HG02623 (cell line): Measurements from ENCODE around the gene CEP57L1.
A peak's percentile ranks its signal among the peaks of the same experiment; 100 is the strongest.
"Not testable (repeated sequence)": the region's sequence is repeated elsewhere in the genome, so short reads cannot be mapped to it uniquely, and the experiment has no call there.

Source experiments
- ATAC-seq: cut with Tn5 transposase; IDR thresholded peaks from one replicate; pipeline ENCODE4 v1.9.1; 2021; ENCODE audit warnings: moderate library complexity; ENCODE audit not compliant: unreplicated experiment

Gene CEP57L1

GRCh38 chr6:109073344-109074132, 21.8 kb upstream of the CEP57L1 start:
- no peak for ATAC-seq

- ATAC-seq: no peak
These were observed 21.2 kb upstream of the CEP57L1 start for GRCh38 chr6:109074133-109074415.

GRCh38 chr6:109075934-109076333, 19.4 kb upstream of the CEP57L1 start:
- ATAC-seq: no peak

GRCh38 chr6:109076377-109076776, 18.9 kb upstream of the CEP57L1 start:
- no peak for ATAC-seq

- ATAC-seq: no peak
These were observed 15.3 kb upstream of the CEP57L1 start for GRCh38 chr6:109079981-109080380.

- ATAC-seq: no peak
These were observed 14.3 kb upstream of the CEP57L1 start for GRCh38 chr6:109081026-109081425.

- no peak for ATAC-seq
These were observed 13.7 kb upstream of the CEP57L1 start for GRCh38 chr6:109081516-109082187.

GRCh38 chr6:109082188-109082577, 13.1 kb upstream of the CEP57L1 start:
- ATAC-seq: no peak

- no peak for ATAC-seq
These were observed 11.7 kb upstream of the CEP57L1 start for GRCh38 chr6:109083657-109084056.

- ATAC-seq: not testable (repeated sequence)
These were observed 11.2 kb upstream of the CEP57L1 start for GRCh38 chr6:109084146-109084545.

GRCh38 chr6:109087661-109088264, 7.5 kb upstream of the CEP57L1 start:
- ATAC-seq: no peak

- ATAC-seq: no peak
These were observed 6.3 kb upstream of the CEP57L1 start for GRCh38 chr6:109088995-109089394.

GRCh38 chr6:109091314-109092024, 3.8 kb upstream of the CEP57L1 start:
- ATAC-seq: no peak

GRCh38 chr6:109092074-109092473, 3.2 kb upstream of the CEP57L1 start:
- no peak for ATAC-seq

- ATAC-seq: no peak
These were observed 1.4 kb upstream of the CEP57L1 start for GRCh38 chr6:109093732-109094415.

GRCh38 chr6:109094416-109095035, 781 bp upstream of the CEP57L1 start, which contains the start of gene SESN1:
SESN1 (minus strand) TSS chr6:109094846; CDS start chr6:109094073, 773 bp downstream.
- peak; percentile 59 for ATAC-seq

- no peak for ATAC-seq
These were observed 453 bp downstream of the CEP57L1 start for GRCh38 chr6:109095835-109096084.

GRCh38 chr6:109096208-109096607, 901 bp downstream of the CEP57L1 start:
- ATAC-seq: no peak

- ATAC-seq: no peak
These were observed 2.4 kb downstream of the CEP57L1 start for GRCh38 chr6:109097661-109098060.

- ATAC-seq: no peak
These were observed 7.5 kb downstream of the CEP57L1 start for GRCh38 chr6:109102762-109103161.

- no peak for ATAC-seq
These were observed 8.6 kb downstream of the CEP57L1 start for GRCh38 chr6:109103942-109104341.
